Fibroblast of the aortic adventitia (primary cell): ENCODE results near the gene SPEM2. TPM values are rescaled to one million over a fixed set of nuclear protein-coding genes. Genes with fewer than 3 reads are reported as not detected.

ENCODE experiments used
- DNase-seq: peaks from one replicate; pipeline ENCODE4 v3.0.0-alpha.2; 2010; ENCODE audit warnings: low read depth
- H3K4me3 ChIP-seq: 2 replicates; pipeline ENCODE4 v1.5.1; 2011; ENCODE audit warnings: low read depth, mild to moderate bottlenecking, control low read depth, low read length, moderate library complexity
- CTCF ChIP-seq: IDR thresholded peaks from 2 replicates; pipeline ENCODE4 v1.5.1; 2011; ENCODE audit warnings: mild to moderate bottlenecking, low read length, control low read depth, inconsistent platforms; ENCODE audit not compliant: insufficient read depth
- total RNA-seq: library from RNA; depleted of rRNA; stranded (reverse); fragments of >200 nt; gene quantifications from 2 replicates; pipeline ENCODE4 v1.2.3, GENCODE V29; 2012; ENCODE audit warnings: low replicate concordance

The SPEM2 gene
- total RNA-seq, 1 donor, result not detected

GRCh38 chr17:7428557-7428956, 3.1 kb downstream of the SPEM2 start, which contains the start of gene SPEM3:
Gene SPEM3, plus strand, starts transcription at chr17:7428857. Its CDS starts 46 bp downstream, at chr17:7428903.
- no peak for TF ChIP-seq CTCF
- DNase-seq, result no peak
- H3K4me3 ChIP-seq, result no peak within 1 kb of the TSS

- DNase-seq, result no peak
- H3K4me3 ChIP-seq, result no peak overlapping the region
- no peak for TF ChIP-seq CTCF
Measured at GRCh38 chr17:7429722-7430121, 4.3 kb downstream of the SPEM2 start.

GRCh38 chr17:7431231-7431630, 5.8 kb downstream of the SPEM2 start:
- no peak for TF ChIP-seq CTCF
- DNase-seq, result no peak
- H3K4me3 ChIP-seq, result no peak overlapping the region

GRCh38 chr17:7432296-7432695, 6.9 kb downstream of the SPEM2 start:
- DNase-seq, result no peak
- TF ChIP-seq CTCF, result no peak
- H3K4me3 ChIP-seq, result no peak overlapping the region

- peak overlapping the region; percentile 38 for H3K4me3 ChIP-seq
- DNase-seq, result no peak
- no peak for TF ChIP-seq CTCF
Measured at GRCh38 chr17:7435676-7436555, 10.5 kb downstream of the SPEM2 start.

GRCh38 chr17:7436556-7437368, 11.3 kb downstream of the SPEM2 start:
- peak; percentile 63 for DNase-seq
- H3K4me3 ChIP-seq, result peak overlapping the region; percentile 53
- peak; percentile 47 for TF ChIP-seq CTCF
